Measurements from ENCODE around the gene MFAP2. TPM values are rescaled to one million over a fixed set of nuclear protein-coding genes. Genes with fewer than 3 reads are reported as not detected.

MFAP2 gene
- total RNA-seq, 1 experiment from 2014 or later = 0.58 TPM

- Mint-ChIP-seq H3K4me3 (ENCODE audit: unreplicated experiment) (no peak overlapping the region), H3K27ac (ENCODE audit: low read depth, unreplicated experiment) (no peak overlapping the region), H3K36me3 (ENCODE audit: insufficient read depth, unreplicated experiment) (peaks cover 24% of the 10 kb centered on the region), H3K9me3 (ENCODE audit: unreplicated experiment) (no peaks in the 10 kb centered on the region), H3K4me1 (ENCODE audit: insufficient read depth, unreplicated experiment) (peaks cover 7% of the 10 kb centered on the region), H3K27me3 (ENCODE audit: insufficient read depth, unreplicated experiment) (no peaks in the 10 kb centered on the region)
- no peak for DNase-seq (ENCODE audit: unreplicated experiment)
- POLR2A ChIA-PET = interaction anchor here (0.8 kb wide), 2 partner anchors 9 to 76 kb away, joined by 3 to 4 read pairs; no protein-coding TSS in a partner anchor
- CTCF ChIA-PET = interaction anchor here (0.6 kb wide), 1 partner anchor 422 kb away, joined by 4 read pairs; no protein-coding TSS in a partner anchor
- no TSS peak for BruUV-seq (replicated peaks)
- intact Hi-C loops (cut with micrococcal nuclease) = no loop called here
- TF ChIP-seq CTCF (IDR thresholded peaks at IDR 0.05; ENCODE audit: unreplicated experiment) = no peak
Measured at GRCh38 chr1:16969651-16970050, 10.8 kb downstream of the MFAP2 start.

GRCh38 chr1:16969057-16969611 lies 11.3 kb downstream of the MFAP2 start:
- no peak for DNase-seq (ENCODE audit: unreplicated experiment)
- no peak overlapping the region for H3K4me3 Mint-ChIP-seq (ENCODE audit: unreplicated experiment)
- H3K27me3 Mint-ChIP-seq (ENCODE audit: insufficient read depth, unreplicated experiment) = no peaks in the 10 kb centered on the region
- CTCF ChIA-PET = interaction anchor here (0.6 to 1.4 kb wide), 3 partner anchors 16 to 422 kb away, joined by 3 to 5 read pairs (median 4); no protein-coding TSS in a partner anchor
- POLR2A ChIA-PET = no interaction called here
- no peaks in the 10 kb centered on the region for H3K9me3 Mint-ChIP-seq (ENCODE audit: unreplicated experiment)
- TF ChIP-seq CTCF (IDR thresholded peaks at IDR 0.05; ENCODE audit: unreplicated experiment) = no peak
- H3K4me1 Mint-ChIP-seq (ENCODE audit: insufficient read depth, unreplicated experiment) = peaks cover 7% of the 10 kb centered on the region
- H3K36me3 Mint-ChIP-seq (ENCODE audit: insufficient read depth, unreplicated experiment) = peaks cover 29% of the 10 kb centered on the region
- intact Hi-C loops (cut with micrococcal nuclease) = no loop called here
- BruUV-seq (replicated peaks) = no TSS peak
- no peak overlapping the region for H3K27ac Mint-ChIP-seq (ENCODE audit: low read depth, unreplicated experiment)

GRCh38 chr1:16968372-16968771 lies 12.0 kb downstream of the MFAP2 start:
- H3K4me1 Mint-ChIP-seq (ENCODE audit: insufficient read depth, unreplicated experiment) = peaks cover 7% of the 10 kb centered on the region
- BruUV-seq (replicated peaks) = no TSS peak
- H3K27me3 Mint-ChIP-seq (ENCODE audit: insufficient read depth, unreplicated experiment) = no peaks in the 10 kb centered on the region
- intact Hi-C loops (cut with micrococcal nuclease) = no loop called here
- H3K4me3 Mint-ChIP-seq (ENCODE audit: unreplicated experiment) = no peak overlapping the region
- ChIA-PET CTCF (interaction anchor here (0.6 to 1.4 kb wide), 3 partner anchors 15 to 55 kb away, joined by 3 to 5 read pairs (median 3); no protein-coding TSS in a partner anchor), POLR2A (no interaction called here)
- peaks cover 29% of the 10 kb centered on the region for H3K36me3 Mint-ChIP-seq (ENCODE audit: insufficient read depth, unreplicated experiment)
- no peak overlapping the region for H3K27ac Mint-ChIP-seq (ENCODE audit: low read depth, unreplicated experiment)
- TF ChIP-seq CTCF (IDR thresholded peaks at IDR 0.05; ENCODE audit: unreplicated experiment) = no peak
- no peaks in the 10 kb centered on the region for H3K9me3 Mint-ChIP-seq (ENCODE audit: unreplicated experiment)
- DNase-seq (ENCODE audit: unreplicated experiment) = no peak

GRCh38 chr1:16967962-16968361 lies 12.5 kb downstream of the MFAP2 start:
- BruUV-seq (replicated peaks) = no TSS peak

More at GRCh38 chr1:16967962-16968361, 12.5 kb downstream of the MFAP2 start:
- Mint-ChIP-seq H3K4me3 (ENCODE audit: unreplicated experiment) (no peak overlapping the region), H3K27ac (ENCODE audit: low read depth, unreplicated experiment) (no peak overlapping the region), H3K36me3 (ENCODE audit: insufficient read depth, unreplicated experiment) (peaks cover 29% of the 10 kb centered on the region), H3K9me3 (ENCODE audit: unreplicated experiment) (no peaks in the 10 kb centered on the region), H3K27me3 (ENCODE audit: insufficient read depth, unreplicated experiment) (no peaks in the 10 kb centered on the region), H3K4me1 (ENCODE audit: insufficient read depth, unreplicated experiment) (peaks cover 7% of the 10 kb centered on the region)
- CTCF ChIA-PET = interaction anchor here (0.9 to 1.4 kb wide), 2 partner anchors 15 to 56 kb away, joined by 3 to 5 read pairs; no protein-coding TSS in a partner anchor
- DNase-seq (ENCODE audit: unreplicated experiment) = no peak
- POLR2A ChIA-PET = no interaction called here
- no peak for TF ChIP-seq CTCF (IDR thresholded peaks at IDR 0.05; ENCODE audit: unreplicated experiment)
- intact Hi-C loops (cut with micrococcal nuclease) = no loop called here

All from MCF 10A (cell line).